ENCODE data around the gene SLC4A9.

SLC4A9 gene

DNA sequence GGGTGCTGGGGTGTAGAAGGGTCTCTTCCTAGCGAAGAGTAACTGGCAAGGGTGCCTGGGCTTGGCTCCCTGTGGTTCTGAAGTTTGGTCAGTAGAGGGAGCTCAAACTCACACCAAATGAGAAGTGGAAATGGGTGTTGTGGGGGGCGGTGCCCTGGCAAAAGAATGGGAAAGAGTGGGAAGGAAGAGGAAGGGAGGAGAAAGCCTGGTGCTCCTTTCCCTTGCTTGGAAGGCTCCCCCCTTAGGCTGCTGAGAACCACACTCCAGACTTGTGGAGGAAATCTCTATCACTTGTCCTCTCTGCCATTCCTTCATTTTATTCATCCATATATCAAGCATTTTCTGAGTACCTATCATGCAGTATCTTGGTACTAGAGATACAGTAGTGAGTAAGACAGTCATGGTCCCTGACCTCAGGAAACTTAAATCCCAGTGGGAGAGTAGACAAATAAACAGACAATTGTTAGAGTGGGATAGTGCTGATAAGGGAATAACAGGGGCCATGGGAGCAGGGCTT lies 13.0 kb downstream of the SLC4A9 start:
- TF ChIP-seq EZH2phosphoT487 (IDR thresholded peaks at IDR 0.05; ENCODE audit: borderline replicate concordance, low read length) (no peak), CTCF (IDR thresholded peaks at IDR 0.05; ENCODE audit: low read depth, low read length, poor library complexity, severe bottlenecking) (peak; percentile 88)

GRCh38 chr5:140381351-140381750 lies 21.4 kb downstream of the SLC4A9 start:
- H3K4me1 ChIP-seq (ENCODE audit: control insufficient read depth, low read length) = no peaks in the 10 kb centered on the region

More for the DNA sequence above, 13.0 kb downstream of the SLC4A9 start:
- Histone ChIP-seq H3K9me2 (replicated peaks; ENCODE audit: control insufficient read depth, low read length) (no peaks in the 10 kb centered on the region), H3K27ac (ENCODE audit: low read depth, low read length) (no peak overlapping the region), H3K9me3 (ENCODE audit: control insufficient read depth, insufficient read depth, low read length) (no peaks in the 10 kb centered on the region), H3K79me2 (ENCODE audit: control insufficient read depth, low read length) (no peaks in the 10 kb centered on the region), H3K4me3 (ENCODE audit: low read length) (no peak overlapping the region), H3K4me2 (ENCODE audit: low read length) (no peak overlapping the region), H3F3A (ENCODE audit: control insufficient read depth, insufficient read depth) (no peaks in the 10 kb centered on the region), H3K4me1 (ENCODE audit: control insufficient read depth, low read length) (no peaks in the 10 kb centered on the region), H3K36me3 (ENCODE audit: control insufficient read depth, low read length) (no peaks in the 10 kb centered on the region), H3K27me3 (ENCODE audit: control insufficient read depth, low read length) (no peaks in the 10 kb centered on the region), H4K20me1 (ENCODE audit: control insufficient read depth, insufficient read depth, low read depth, low read length) (no peaks in the 10 kb centered on the region)

GRCh38 chr5:140381972-140382371 lies 22.0 kb downstream of the SLC4A9 start:
- Histone ChIP-seq H3K4me1 (ENCODE audit: control insufficient read depth, low read length) (no peaks in the 10 kb centered on the region), H3K9me3 (ENCODE audit: control insufficient read depth, insufficient read depth, low read length) (no peaks in the 10 kb centered on the region), H3F3A (ENCODE audit: control insufficient read depth, insufficient read depth) (no peaks in the 10 kb centered on the region), H3K4me3 (ENCODE audit: low read length) (no peak overlapping the region), H3K36me3 (ENCODE audit: control insufficient read depth, low read length) (no peaks in the 10 kb centered on the region), H3K27me3 (ENCODE audit: control insufficient read depth, low read length) (no peaks in the 10 kb centered on the region), H3K9me2 (replicated peaks; ENCODE audit: control insufficient read depth, low read length) (no peaks in the 10 kb centered on the region), H3K27ac (ENCODE audit: low read depth, low read length) (no peak overlapping the region), H3K79me2 (ENCODE audit: control insufficient read depth, low read length) (no peaks in the 10 kb centered on the region), H4K20me1 (ENCODE audit: control insufficient read depth, insufficient read depth, low read depth, low read length) (no peaks in the 10 kb centered on the region), H3K4me2 (ENCODE audit: low read length) (no peak overlapping the region)
- TF ChIP-seq CTCF (IDR thresholded peaks at IDR 0.05; ENCODE audit: low read depth, low read length, poor library complexity, severe bottlenecking) (no peak), EZH2phosphoT487 (IDR thresholded peaks at IDR 0.05; ENCODE audit: borderline replicate concordance, low read length) (no peak)

More at GRCh38 chr5:140381351-140381750, 21.4 kb downstream of the SLC4A9 start:
- no peak overlapping the region for H3K27ac ChIP-seq (ENCODE audit: low read depth, low read length)
- H3K9me2 ChIP-seq (replicated peaks; ENCODE audit: control insufficient read depth, low read length) = no peaks in the 10 kb centered on the region
- H3K27me3 ChIP-seq (ENCODE audit: control insufficient read depth, low read length) = no peaks in the 10 kb centered on the region
- no peaks in the 10 kb centered on the region for H3K36me3 ChIP-seq (ENCODE audit: control insufficient read depth, low read length)
- no peak overlapping the region for H3K4me3 ChIP-seq (ENCODE audit: low read length)
- H4K20me1 ChIP-seq (ENCODE audit: control insufficient read depth, insufficient read depth, low read depth, low read length) = no peaks in the 10 kb centered on the region
- TF ChIP-seq CTCF (IDR thresholded peaks at IDR 0.05; ENCODE audit: low read depth, low read length, poor library complexity, severe bottlenecking) (no peak), EZH2phosphoT487 (IDR thresholded peaks at IDR 0.05; ENCODE audit: borderline replicate concordance, low read length) (no peak)
- no peaks in the 10 kb centered on the region for H3K79me2 ChIP-seq (ENCODE audit: control insufficient read depth, low read length)
- H3K9me3 ChIP-seq (ENCODE audit: control insufficient read depth, insufficient read depth, low read length) = no peaks in the 10 kb centered on the region
- H3K4me2 ChIP-seq (ENCODE audit: low read length) = no peak overlapping the region
- H3F3A ChIP-seq (ENCODE audit: control insufficient read depth, insufficient read depth) = no peaks in the 10 kb centered on the region
